Endothelial cell of umbilical vein (primary cell): ENCODE results near the gene RBM26. TPM values are rescaled to one million over a fixed set of nuclear protein-coding genes. Genes with fewer than 3 reads are reported as not detected.

Experiments used
- BruUV-seq: library from RNA; stranded (reverse); fragments of 400-500 nt; replicated peaks from 2 replicates; lab custom pipeline; 2021; lab: Mats Ljungman, UMichigan
- CTCF ChIA-PET: fragments of 300-600, 350-600 bp; sonication (Branson Sonifier 250); formaldehyde crosslinking; loops from one replicate; lab custom pipeline; 2021; ENCODE audit warnings: antibody characterized with exemption, inconsistent platforms; lab: Charles Lee
- POLR2A ChIA-PET: fragments of 300-600, 350-600 bp; sonication (Branson Sonifier 250); formaldehyde crosslinking; loops from one replicate; lab custom pipeline; 2021; ENCODE audit warnings: antibody characterized with exemption, inconsistent platforms; lab: Charles Lee
- DNase-seq: peaks from one replicate; pipeline ENCODE4 v3.0.0-alpha.2; 2011; ENCODE audit warnings: low read depth, low spot score
- FAIRE-seq: peaks from 2 replicates; lab custom pipeline; 2011; peaks lifted over from hg19 to GRCh38; lab: Jason Lieb, UNC
- H2AFZ ChIP-seq: 2 replicates; pipeline ENCODE4 v1.6.0; 2012; ENCODE audit warnings: low read depth, low read length, control low read depth, inconsistent platforms
- H3K27ac ChIP-seq: 2 replicates; pipeline ENCODE4 v1.5.1; 2011; ENCODE audit warnings: low read depth, mild to moderate bottlenecking, control low read depth, low read length, moderate library complexity; ENCODE audit not compliant: insufficient read depth
- H3K27me3 ChIP-seq, 2 experiments: 2 replicates each; pipeline versions ENCODE4 v1.6.0 to v1.6.1; 2011; ENCODE audit warnings: low read length in 2 of 2, mixed read lengths in 1 of 2; ENCODE audit not compliant: control insufficient read depth in 2 of 2, insufficient read depth in 2 of 2
- H3K36me3 ChIP-seq, 2 experiments: 2 replicates in 1 of 2; 3 replicates in 1 of 2; pipeline ENCODE4 v1.5.1; 2011; ENCODE audit warnings: low read length in 2 of 2, mild to moderate bottlenecking in 1 of 2, moderate library complexity in 1 of 2; ENCODE audit not compliant: control insufficient read depth in 2 of 2, insufficient read depth in 2 of 2; ENCODE audit errors: extremely low read depth in 1 of 2
- H3K4me1 ChIP-seq: 3 replicates; pipeline ENCODE4 v1.5.1; 2011; ENCODE audit warnings: mild to moderate bottlenecking, low read length; ENCODE audit not compliant: control insufficient read depth, insufficient read depth; ENCODE audit errors: extremely low read depth
- H3K4me2 ChIP-seq: 2 replicates; pipeline ENCODE4 v1.6.1; 2011; ENCODE audit warnings: low read length, control low read depth, mixed read lengths; ENCODE audit not compliant: insufficient read depth
- H3K4me3 ChIP-seq, 3 experiments: fragments of 200-600 bp in 1 of 3; sonication (generic), shearing (Covaris generic) in 1 of 3; replicated peaks in 1 of 3; 2 replicates each; pipeline ENCODE4 v1.5.1; 2011 to 2016; ENCODE audit warnings: control low read depth in 3 of 3, low read length in 3 of 3, mild to moderate bottlenecking in 2 of 3, inconsistent platforms in 1 of 3, low read depth in 1 of 3, moderate library complexity in 1 of 3; ENCODE audit not compliant: insufficient read depth in 1 of 3
- H3K79me2 ChIP-seq: 2 replicates; pipeline ENCODE4 v1.6.0; 2012; ENCODE audit warnings: low read length, inconsistent platforms; ENCODE audit not compliant: control insufficient read depth, insufficient read depth
- H3K9ac ChIP-seq: replicated peaks from 2 replicates; pipeline ENCODE3; 2011; ENCODE audit warnings: low read length, control low read depth; ENCODE audit not compliant: insufficient read depth; ENCODE audit errors: extremely low read depth
- H3K9me1 ChIP-seq: replicated peaks from 3 replicates; pipeline ENCODE4 v1.6.0; 2011; ENCODE audit warnings: mild to moderate bottlenecking, low read length; ENCODE audit not compliant: control insufficient read depth, insufficient read depth; ENCODE audit errors: extremely low read depth
- H3K9me3 ChIP-seq: replicated peaks from 2 replicates; pipeline ENCODE4 v1.5.1; 2012; ENCODE audit warnings: low read length, inconsistent platforms; ENCODE audit not compliant: control insufficient read depth, insufficient read depth
- H4K20me1 ChIP-seq: replicated peaks from 2 replicates; pipeline ENCODE3; 2011; ENCODE audit warnings: mild to moderate bottlenecking, low read length; ENCODE audit not compliant: control insufficient read depth, insufficient read depth; ENCODE audit errors: extremely low read depth
- CTCF ChIP-seq, 2 donors: IDR thresholded peaks; 1 replicate in 1 of 2; 2 replicates in 1 of 2; pipeline ENCODE4 v1.5.1; 2011; ENCODE audit warnings: low read length in 2 of 2, mild to moderate bottlenecking in 2 of 2, moderate library complexity in 2 of 2, control low read depth in 1 of 2, inconsistent platforms in 1 of 2, low read depth in 1 of 2; ENCODE audit not compliant: insufficient read depth in 1 of 2; ENCODE audit errors: extremely low read depth in 1 of 2
- EZH2 ChIP-seq: IDR thresholded peaks from 2 replicates; pipeline ENCODE4 v1.6.1; 2012; ENCODE audit warnings: borderline replicate concordance, low read depth, mild to moderate bottlenecking, moderate library complexity, low read length, inconsistent platforms; ENCODE audit not compliant: severe bottlenecking
- FOS ChIP-seq: IDR thresholded peaks from 2 replicates; pipeline ENCODE4 v1.6.1; 2011; ENCODE audit warnings: mild to moderate bottlenecking, low read length, moderate library complexity, borderline replicate concordance; ENCODE audit not compliant: insufficient read depth
- GATA2 ChIP-seq: IDR thresholded peaks from 2 replicates; pipeline ENCODE4 v1.7.0; 2011; ENCODE audit warnings: low read depth, mild to moderate bottlenecking, moderate library complexity, mixed read lengths, low read length; ENCODE audit not compliant: insufficient read length, insufficient read depth
- JUN ChIP-seq: IDR thresholded peaks from 2 replicates; pipeline ENCODE4 v1.6.1; 2011; ENCODE audit warnings: borderline replicate concordance, low read depth; ENCODE audit not compliant: insufficient read length, insufficient read depth
- MAX ChIP-seq: IDR thresholded peaks from 2 replicates; pipeline ENCODE4 v1.6.1; 2011; ENCODE audit not compliant: insufficient read depth, insufficient read length
- MYC ChIP-seq: IDR thresholded peaks from one replicate; pipeline ENCODE4 v1.6.1; 2011; ENCODE audit warnings: mild to moderate bottlenecking, low read depth, low read length
- POLR2A ChIP-seq: IDR thresholded peaks from 2 replicates; pipeline ENCODE4 v1.6.1; 2012; ENCODE audit warnings: low read depth, mild to moderate bottlenecking, control low read depth, low read length
- POLR2AphosphoS5 ChIP-seq: IDR thresholded peaks from 2 replicates; pipeline ENCODE4 v1.6.1; 2012; ENCODE audit warnings: low read depth, mild to moderate bottlenecking, control low read depth, low read length, moderate library complexity; ENCODE audit not compliant: insufficient read depth
- dilution Hi-C: fragments of 300-500 bp; cut with MboI; formaldehyde crosslinking; loops from one replicate; pipeline ENCODE4 v1.15.0; 2019; ENCODE audit warnings: low sequenced_read_pairs; ENCODE audit not compliant: extremely low pct_ligation_motif_present
- intact Hi-C: fragments of 100-400 bp; cut with micrococcal nuclease; formaldehyde crosslinking; loops from one replicate; pipeline ENCODE4 v1.10.0; 2022
- polyA plus RNA-seq, 4 experiments: library from polyadenylated mRNA; depleted of rRNA in 3 of 4; stranded (reverse) in 3 of 4; unstranded in 1 of 4; fragments of >200 nt; gene quantifications; 2 replicates each; pipeline versions ENCODE4 v1.2.1 to v1.2.3, GENCODE V29; 2011 to 2012; ENCODE audit warnings: missing spikeins in 1 of 4
- total RNA-seq: library from RNA; stranded (reverse); gene quantifications from 2 replicates; pipeline ENCODE4 v1.2.3, GENCODE V29; 2021

The RBM26 gene
- total and polyA plus RNA-seq, 2 donors (not counting 3 experiments of a cell fraction or from before 2014, with no cell fraction given) = 14.8 to 54.3 TPM

GRCh38 chr13:79404985-79405384, 1.1 kb downstream of the RBM26 start:
- ChIA-PET CTCF (interaction anchor here (1.2 to 3.6 kb wide), 4 partner anchors 14 to 139 kb away, joined by 4 to 20 read pairs (median 12); no protein-coding TSS in a partner anchor), POLR2A (no interaction called here)
- Histone ChIP-seq H3K9me1 (no peaks in the 10 kb centered on the region), H2AFZ (no peak overlapping the region), H3K27me3 (no peaks in the 10 kb centered on the region), H4K20me1 (peaks cover 4% of the 10 kb centered on the region), H3K4me1 (peaks cover 44% of the 10 kb centered on the region), H3K9me3 (no peaks in the 10 kb centered on the region), H3K9ac (peak overlapping the region; percentile 98), H3K79me2 (peaks cover 60% of the 10 kb centered on the region), H3K4me3 (peak overlapping the region; percentile 89 to 99 (median 99)), H3K27ac (peak overlapping the region; percentile 90), H3K4me2 (peak overlapping the region; percentile 96), H3K36me3 (no peaks in the 10 kb centered on the region)
- DNase-seq = peak; percentile 31
- dilution Hi-C loops (no loop called here), intact Hi-C loops (loop anchor here (5.0 kb wide), 1 partner anchor 137 kb away; no protein-coding TSS in a partner anchor)
- no peak for TF ChIP-seq JUN
- no peak for TF ChIP-seq FOS
- TF ChIP-seq POLR2AphosphoS5 = no peak
- no peak for TF ChIP-seq CTCF (IDR thresholded peaks at IDR 0.05; ENCODE audit: extremely low read depth in 1 of 2, insufficient read depth in 1 of 2, low read depth in 1 of 2, low read length in 2 of 2)
- TF ChIP-seq MYC = no peak
- TF ChIP-seq MAX = no peak
- no peak for TF ChIP-seq POLR2A
- no peak for TF ChIP-seq GATA2
- no peak for TF ChIP-seq EZH2
- TSS peak; percentile 66 for BruUV-seq
- no peak for FAIRE-seq
